NCI-H2196 treated with DMSO at 0.1 percent for 48 hours (cell line): ENCODE results near the gene RPS5.
"Not testable (repeated sequence)": the region's sequence is repeated elsewhere in the genome, so short reads cannot be mapped to it uniquely, and the experiment has no call there.

ENCODE experiments used
- DNase-seq: peaks from one replicate; lab custom pipeline; 2025; ENCODE audit not compliant: unreplicated experiment; lab: John Stamatoyannopoulos, UW

The RPS5 gene

GRCh38 chr19:58386576-58387337, at the start of gene RPS5:
RPS5 (plus strand) TSS chr19:58387269; CDS start chr19:58388138, 869 bp downstream.
- peak; percentile 98 for DNase-seq

- DNase-seq = no peak
Observed at GRCh38 chr19:58338336-58338735, 48.7 kb upstream of the RPS5 start.

GRCh38 chr19:58338825-58339558, 48.1 kb upstream of the RPS5 start:
- no peak for DNase-seq

- no peak for DNase-seq
Observed at GRCh38 chr19:58345558-58345957, 41.5 kb upstream of the RPS5 start.

- peak; percentile 24 for DNase-seq
Observed at GRCh38 chr19:58346961-58347929, 39.8 kb upstream of the RPS5 start.

- not testable (repeated sequence) for DNase-seq
Observed at GRCh38 chr19:58348080-58348479, 39.0 kb upstream of the RPS5 start.

GRCh38 chr19:58349590-58349989, 37.5 kb upstream of the RPS5 start:
- no peak for DNase-seq

- DNase-seq = no peak
Observed at GRCh38 chr19:58350001-58350861, 36.8 kb upstream of the RPS5 start.

GRCh38 chr19:58350871-58351557, 36.1 kb upstream of the RPS5 start:
- DNase-seq = no peak

- DNase-seq = no peak
Observed at GRCh38 chr19:58351558-58351878, 35.6 kb upstream of the RPS5 start.

- no peak for DNase-seq
Observed at GRCh38 chr19:58351990-58352755, 34.9 kb upstream of the RPS5 start.

GRCh38 chr19:58352760-58353671, 34.1 kb upstream of the RPS5 start, which contains the start of gene A1BG:
A1BG (minus strand) TSS chr19:58353492; CDS start chr19:58353437, 55 bp downstream.
- no peak for DNase-seq

GRCh38 chr19:58353717-58354477, 33.2 kb upstream of the RPS5 start:
- DNase-seq = no peak

GRCh38 chr19:58354478-58355030, 32.5 kb upstream of the RPS5 start:
- no peak for DNase-seq

GRCh38 chr19:58355215-58355796, 31.8 kb upstream of the RPS5 start:
- no peak for DNase-seq

GRCh38 chr19:58355908-58356765, 30.9 kb upstream of the RPS5 start:
- no peak for DNase-seq
